HepG2 (cell line): ENCODE results near the gene CCM2L. TPM values are rescaled to one million over a fixed set of nuclear protein-coding genes. Genes with fewer than 3 reads are reported as not detected.

Experiments used
- ATAC-seq: fragments of 200-7000 bp; cut with Tn5 transposase; 3 replicates; pipeline ENCODE4 v1.9.1; 2020; ENCODE audit warnings: mild to moderate bottlenecking, moderate library complexity
- BruUV-seq: library from RNA; stranded (reverse); fragments of 400-500 nt; replicated peaks from 2 replicates; lab custom pipeline; 2021; lab: Mats Ljungman, UMichigan
- CTCF ChIA-PET: fragments of 300-600 bp; formaldehyde crosslinking; extraction: SDS; loops from one replicate; lab custom pipeline; 2021; ENCODE audit warnings: low total read pairs, inconsistent platforms, low intra/inter-chr PET ratio; lab: Yijun Ruan, JAX
- POLR2A ChIA-PET: fragments of 350-600 bp; sonication (Branson Sonifier 250); formaldehyde crosslinking; loops from one replicate; lab custom pipeline; 2020; ENCODE audit warnings: antibody characterized with exemption, inconsistent platforms; lab: Yijun Ruan, JAX
- DNase-seq: peaks from one replicate; pipeline ENCODE4 v3.0.0-alpha.2; 2015; ENCODE audit warnings: low spot score
- FAIRE-seq: peaks from 3 replicates; lab custom pipeline; 2011; peaks lifted over from hg19 to GRCh38; lab: Jason Lieb, UNC
- H2AFZ ChIP-seq: one replicate; pipeline ENCODE4 v1.6.1; 2011; ENCODE audit warnings: low read length, inconsistent platforms
- H3K27ac ChIP-seq: fragments of 300-600 bp; 3 replicates; pipeline ENCODE4 v1.8.0; 2011; ENCODE audit warnings: mixed run types, mild to moderate bottlenecking, mixed read lengths, low read length, inconsistent platforms; ENCODE audit not compliant: insufficient read depth; ENCODE audit errors: extremely low read length
- H3K27me3 ChIP-seq, 2 experiments: fragments of 200-600 bp in 1 of 2; 2 replicates in 1 of 2; 3 replicates in 1 of 2; pipeline versions ENCODE4 v1.6.0 to v1.8.0; 2011; ENCODE audit warnings: low read length in 2 of 2, mild to moderate bottlenecking in 2 of 2, moderate library complexity in 2 of 2, inconsistent platforms in 1 of 2; ENCODE audit not compliant: insufficient read depth in 2 of 2, control insufficient read depth in 1 of 2
- H3K36me3 ChIP-seq, 2 experiments: fragments of 200-600 bp in 1 of 2; replicated peaks in 1 of 2; 2 replicates in 1 of 2; 3 replicates in 1 of 2; pipeline versions ENCODE4 v1.5.1 to v1.8.0; 2011; ENCODE audit warnings: low read length in 2 of 2, inconsistent platforms in 1 of 2; ENCODE audit not compliant: insufficient read depth in 2 of 2, control insufficient read depth in 1 of 2
- H3K4me1 ChIP-seq: 2 replicates; pipeline ENCODE4 v1.5.1; 2012; ENCODE audit warnings: low read length, inconsistent platforms; ENCODE audit not compliant: insufficient read depth
- H3K4me2 ChIP-seq: 2 replicates; pipeline ENCODE4 v1.6.0; 2011; ENCODE audit warnings: low read depth, low read length, inconsistent platforms
- H3K4me3 ChIP-seq, 3 experiments: fragments of 200-600 bp in 1 of 3; sonication (generic), shearing (Covaris generic) in 1 of 3; replicated peaks in 1 of 3; 2 replicates each; pipeline ENCODE4 v1.5.1; 2011 to 2016; ENCODE audit warnings: low read length in 3 of 3, inconsistent platforms in 2 of 3, low read depth in 2 of 3, mild to moderate bottlenecking in 2 of 3, control low read depth in 1 of 3, mixed read lengths in 1 of 3; ENCODE audit not compliant: insufficient read depth in 1 of 3
- H3K79me2 ChIP-seq: one replicate; pipeline ENCODE4 v1.6.1; 2011; ENCODE audit warnings: low read length, inconsistent platforms; ENCODE audit not compliant: insufficient read depth
- H3K9ac ChIP-seq: 2 replicates; pipeline ENCODE4 v1.6.0; 2011; ENCODE audit warnings: mild to moderate bottlenecking, low read depth, low read length, inconsistent platforms; ENCODE audit not compliant: insufficient read depth
- H3K9me3 ChIP-seq: 2 replicates; pipeline ENCODE4 v1.5.1; 2012; ENCODE audit warnings: mild to moderate bottlenecking, low read length
- H4K20me1 ChIP-seq: 2 replicates; pipeline ENCODE4 v1.6.0; 2011; ENCODE audit warnings: inconsistent platforms, mild to moderate bottlenecking, low read length, moderate library complexity; ENCODE audit not compliant: insufficient read depth
- CEBPB ChIP-seq: IDR thresholded peaks from 2 replicates; pipeline ENCODE4 v1.6.1; 2011; ENCODE audit warnings: low read depth, low read length, improper control_type of control experiment, borderline replicate concordance
- CTCF ChIP-seq: sonication (generic); formaldehyde crosslinking; IDR thresholded peaks from 2 replicates; pipeline ENCODE4 v1.5.0; 2020; ENCODE audit warnings: mild to moderate bottlenecking, missing genetic modification reagents, moderate library complexity
- DPF2 ChIP-seq: sonication (generic); formaldehyde crosslinking; IDR thresholded peaks from 2 replicates; pipeline ENCODE4 v1.4.0; 2020; ENCODE audit warnings: mild to moderate bottlenecking, low read depth, missing genetic modification reagents, borderline replicate concordance
- GRHL1 ChIP-seq: sonication (generic); formaldehyde crosslinking; conservative IDR thresholded peaks from 2 replicates; pipeline ENCODE4 v1.8.0; 2022; ENCODE audit warnings: missing genetic modification reagents
- HIC2 ChIP-seq: sonication (generic); formaldehyde crosslinking; IDR thresholded peaks from 2 replicates; pipeline ENCODE4 v1.9.0; 2022; ENCODE audit warnings: low read depth, missing genetic modification reagents
- MATR3 ChIP-seq: sonication (generic); formaldehyde crosslinking; IDR thresholded peaks from 2 replicates; pipeline ENCODE4 v1.4.0; 2020; ENCODE audit warnings: missing genetic modification reagents
- MXD4 ChIP-seq: IDR thresholded peaks from 2 replicates; pipeline ENCODE4 v1.6.1; 2016; ENCODE audit warnings: mild to moderate bottlenecking, missing biosample characterization, missing genetic modification reagents
- NFKBIZ ChIP-seq: IDR thresholded peaks from 2 replicates; pipeline ENCODE4 v1.6.1; 2018; ENCODE audit warnings: missing genetic modification reagents, missing compliant biosample characterization
- RELA ChIP-seq: sonication (generic); formaldehyde crosslinking; IDR thresholded peaks from 2 replicates; pipeline ENCODE4 v1.4.0; 2020; ENCODE audit warnings: missing genetic modification reagents
- SMC3 ChIP-seq: IDR thresholded peaks from 2 replicates; pipeline ENCODE4 v1.6.1; 2011; ENCODE audit warnings: low read length, improper control_type of control experiment
- STAG1 ChIP-seq: sonication (generic); formaldehyde crosslinking; IDR thresholded peaks from 2 replicates; pipeline ENCODE4 v1.4.0; 2020; ENCODE audit warnings: missing genetic modification reagents
- TEAD3 ChIP-seq: optimal IDR thresholded peaks from 2 replicates; pipeline ENCODE3; 2016; ENCODE audit warnings: borderline replicate concordance
- TEF ChIP-seq: sonication (generic); formaldehyde crosslinking; IDR thresholded peaks from 2 replicates; pipeline ENCODE4 v1.5.0; 2020; ENCODE audit warnings: missing genetic modification reagents
- ZNF329 ChIP-seq: sonication (generic); formaldehyde crosslinking; IDR thresholded peaks from 2 replicates; pipeline ENCODE4 v1.9.0; 2021; ENCODE audit warnings: low read depth, mild to moderate bottlenecking, missing genetic modification reagents
- ZNF441 ChIP-seq: sonication (generic); formaldehyde crosslinking; IDR thresholded peaks from 2 replicates; pipeline ENCODE4 v1.7.0; 2021; ENCODE audit warnings: missing genetic modification reagents, borderline replicate concordance
- ZNF598 ChIP-seq: sonication (generic); formaldehyde crosslinking; IDR thresholded peaks from 2 replicates; pipeline ENCODE4 v1.5.1; 2020; ENCODE audit warnings: mild to moderate bottlenecking, missing genetic modification reagents, borderline replicate concordance
- ZNF616 ChIP-seq: sonication (generic); formaldehyde crosslinking; IDR thresholded peaks from 2 replicates; pipeline ENCODE4 v1.5.0; 2020; ENCODE audit warnings: low read depth, mild to moderate bottlenecking, missing genetic modification reagents
- ZNF781 ChIP-seq: sonication (generic); formaldehyde crosslinking; IDR thresholded peaks from 2 replicates; pipeline ENCODE4 v1.5.1; 2020; ENCODE audit warnings: borderline replicate concordance, mild to moderate bottlenecking, missing genetic modification reagents; ENCODE audit errors: not compliant biosample characterization
- WGBS: methylation state at CpG from one replicate; pipeline ENCODE4 v1.1.6; 2017; ENCODE audit warnings: low lambda C conversion rate; 5-methylcytosine and 5-hydroxymethylcytosine counted together
- in situ Hi-C: cut with HindIII; loops from 2 replicates; pipeline ENCODE4 v1.10.0; 2017; ENCODE audit warnings: low pct_unique_long_range_greater_than_20kb; ENCODE audit not compliant: extremely low pct_ligation_motif_present
- intact Hi-C: fragments of 100-400 bp; cut with micrococcal nuclease; formaldehyde crosslinking; loops from one replicate; pipeline ENCODE4 v1.10.0; 2022; ENCODE audit not compliant: unreplicated experiment
- polyA plus RNA-seq, 8 experiments: library from polyadenylated mRNA; depleted of rRNA in 3 of 8; stranded (reverse) in 7 of 8; unstranded in 1 of 8; fragments of >200 nt; fragmentation: Illumina TruSeq in 4 of 8; extraction: Trizol in 4 of 8; gene quantifications; 2 replicates each; pipeline versions ENCODE4 v1.2.1 to v1.2.3, GENCODE V29; 2011 to 2016; ENCODE audit warnings: low read depth in 4 of 8, missing spikeins in 1 of 8, mixed read lengths in 1 of 8; ENCODE audit not compliant: insufficient read depth in 1 of 8
- total RNA-seq, 5 experiments: library from RNA; depleted of rRNA; stranded (reverse); fragments of >200 nt; fragmentation: Illumina TruSeq; extraction: Trizol; gene quantifications; 2 replicates each; pipeline ENCODE4 v1.2.3, GENCODE V29; 2016; ENCODE audit warnings: low read depth in 1 of 5

Gene CCM2L
- total and polyA plus RNA-seq, 2 of the 13 experiments (the other 11 are each of a cell fraction or from before 2014, with no cell fraction given), result 0.15 TPM; not detected in 1

- FAIRE-seq, result no peak
- no peaks in the 10 kb centered on the region for H3K79me2 ChIP-seq
- no peak for DNase-seq
- ChIA-PET CTCF (no interaction called here), POLR2A (no interaction called here)
- no peaks in the 10 kb centered on the region for H3K36me3 ChIP-seq
- H3K4me2 ChIP-seq, result no peak overlapping the region
- no TSS peak for BruUV-seq
- H3K4me1 ChIP-seq, result peaks cover 2% of the 10 kb centered on the region; the same call in 1 of the 2 replicates
- no peak overlapping the region for H3K27ac ChIP-seq
- no peaks in the 10 kb centered on the region for H4K20me1 ChIP-seq
- in situ Hi-C loops, result loop anchor here (5.0 kb wide), 1 partner anchor 213 kb away; no protein-coding TSS in a partner anchor
- H3K9ac ChIP-seq, result no peak overlapping the region
- 6% methylated on average over 9 of the region's 9 CpGs for WGBS
- no peak overlapping the region for H3K4me3 ChIP-seq
- no peak for ATAC-seq
- peaks cover 1 to 42% of the 10 kb centered on the region in 2 experiments; a peak in 4 of 5 replicates for H3K27me3 ChIP-seq
- no peak overlapping the region for H2AFZ ChIP-seq
- intact Hi-C loops, result loop anchor here (5.0 kb wide), 2 partner anchors 57 to 83 kb away; partner anchors contain the start of gene PDRG1
- H3K9me3 ChIP-seq, result no peaks in the 10 kb centered on the region
- TF ChIP-seq MXD4 (CRISPR knock-in tag) (no peak), CTCF (CRISPR knock-in tag) (peak; percentile 58), TEAD3 (no peak), NFKBIZ (CRISPR knock-in tag) (no peak), CEBPB (peak; percentile 50; the same call in 1 of the 2 replicates), ZNF616 (no peak), DPF2 (CRISPR knock-in tag) (no peak), ZNF781 (CRISPR knock-in tag) (no peak), TEF (CRISPR knock-in tag) (no peak), GRHL1 (CRISPR knock-in tag) (no peak), RELA (no peak), MATR3 (no peak), STAG1 (CRISPR knock-in tag) (peak; percentile 44; the same call in 1 of the 2 replicates), ZNF598 (CRISPR knock-in tag) (0 out of 2 replicates have a peak, but pooled peaks have one; percentile 34), ZNF441 (CRISPR knock-in tag) (no peak), HIC2 (CRISPR knock-in tag) (0 out of 2 replicates have a peak, but pooled peaks have one; percentile 20), ZNF329 (CRISPR knock-in tag) (no peak), SMC3 (peak; percentile 13; the same call in 1 of the 2 replicates)
Observed at GRCh38 chr20:32034581-32035425, 24.6 kb downstream of the CCM2L start.
